COLO829 (cell line): ENCODE measurements around the gene PAF1.
"Not testable (repeated sequence)": the region's sequence is repeated elsewhere in the genome, so short reads cannot be mapped to it uniquely, and the experiment has no call there.

Experiments
- DNase-seq: peaks from one replicate; pipeline ENCODE4 v3.0.0; 2012; ENCODE audit warnings: low spot score

The PAF1 gene

DNA sequence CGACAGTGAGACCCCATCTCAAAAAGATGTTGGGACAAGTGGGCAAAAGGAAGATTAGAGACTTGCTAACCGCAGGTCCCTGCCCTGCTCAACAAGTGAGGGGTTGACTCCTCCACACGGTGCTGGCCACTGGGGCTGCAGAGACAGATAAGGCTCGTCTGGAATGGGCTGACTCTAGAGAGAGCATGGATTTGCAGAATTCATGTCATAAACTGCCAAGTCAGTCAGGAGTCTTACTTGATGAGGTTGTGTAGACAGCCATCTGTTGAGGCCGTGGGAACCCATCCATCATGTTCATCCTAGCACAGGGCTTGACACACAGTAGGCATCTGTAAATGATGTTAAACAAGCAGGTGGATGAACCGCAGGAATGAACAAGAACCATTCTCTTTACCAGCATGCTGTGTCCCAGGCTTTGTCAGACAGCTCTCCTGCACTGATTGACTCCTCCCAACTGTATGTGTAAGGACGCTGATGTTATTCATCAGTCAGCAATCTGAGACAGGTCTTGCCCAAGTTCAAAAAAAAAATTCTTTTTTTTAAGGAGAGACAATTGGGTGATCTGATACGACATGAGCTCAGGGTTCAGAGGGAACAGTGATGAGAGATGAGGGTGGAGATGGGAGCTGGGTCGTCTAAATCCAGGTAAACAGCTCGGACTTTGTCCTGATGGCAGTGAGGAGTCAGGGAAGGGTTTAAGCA, 8.8 kb downstream of the PAF1 start:
- DNase-seq: no peak

DNA sequence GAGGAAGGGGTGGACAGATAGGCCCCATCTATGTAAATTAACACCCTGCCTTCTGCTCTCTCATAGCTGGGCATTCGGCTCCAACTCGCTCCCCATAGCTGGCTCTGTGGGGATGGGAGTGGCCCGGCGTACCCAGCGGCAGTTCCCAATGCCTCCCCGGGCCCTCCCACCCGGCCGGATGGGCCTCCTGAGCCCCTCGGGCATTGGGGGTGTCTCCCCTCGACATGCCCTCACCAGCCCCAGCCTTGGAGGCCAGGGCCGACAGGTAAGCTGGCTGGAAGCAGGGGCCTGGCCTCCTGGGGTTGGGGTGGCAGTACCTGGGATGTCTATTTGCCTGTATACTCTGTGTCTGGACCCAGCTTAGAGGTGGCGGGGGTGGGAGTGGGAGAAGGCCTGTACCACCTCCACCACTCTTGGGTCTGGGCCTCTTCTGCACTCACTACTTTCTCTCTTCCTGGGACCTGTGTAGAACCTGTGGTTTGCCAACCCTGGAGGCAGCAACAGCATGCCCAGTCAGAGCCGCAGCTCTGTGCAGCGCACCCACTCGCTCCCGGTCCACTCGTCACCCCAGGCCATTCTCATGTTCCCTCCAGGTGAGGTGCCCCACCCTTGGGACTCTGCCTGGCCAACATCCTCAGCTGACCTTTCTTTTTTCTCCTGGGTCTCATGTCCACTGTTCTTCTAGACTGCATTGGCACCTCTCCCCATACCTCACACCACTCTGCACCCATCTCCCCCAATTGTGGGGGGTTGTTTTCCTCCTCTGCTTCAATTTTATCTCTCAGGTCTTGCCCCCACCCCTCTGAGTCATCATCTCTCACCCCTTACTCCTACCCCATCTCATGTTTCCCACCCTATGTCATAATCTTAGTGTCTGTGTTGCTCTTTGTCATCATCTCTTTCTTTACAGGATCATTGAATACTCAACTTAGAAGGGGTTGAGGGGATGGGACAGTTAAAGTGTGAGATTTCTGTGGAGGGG, 10.1 kb downstream of the PAF1 start:
- no peak for DNase-seq

DNA sequence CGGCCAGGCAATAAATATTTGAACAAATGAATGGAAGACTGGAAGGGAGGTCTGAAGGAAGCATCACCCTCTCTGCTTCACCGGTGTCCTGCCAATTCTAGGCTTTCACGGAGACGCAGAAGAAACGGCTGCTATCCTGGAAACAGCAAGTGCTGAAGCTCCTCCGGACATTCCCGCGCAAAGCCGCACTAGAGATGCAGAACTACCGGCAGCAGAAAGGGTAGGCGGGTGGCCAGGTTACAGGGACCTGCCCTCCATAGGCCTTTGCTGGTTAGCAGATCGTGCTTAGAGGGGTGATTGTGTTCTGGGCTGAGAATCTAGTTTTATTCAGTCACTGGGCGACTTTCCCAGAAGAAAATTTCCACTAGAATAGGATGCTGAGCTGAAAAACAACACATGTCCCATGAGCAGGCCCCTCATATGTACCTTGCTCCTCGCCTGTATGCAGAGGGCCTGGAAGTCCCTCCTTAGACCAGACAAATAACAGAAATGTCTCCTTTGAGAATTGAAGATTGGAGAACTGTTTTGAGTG, 11.0 kb downstream of the PAF1 start:
- no peak for DNase-seq

DNA sequence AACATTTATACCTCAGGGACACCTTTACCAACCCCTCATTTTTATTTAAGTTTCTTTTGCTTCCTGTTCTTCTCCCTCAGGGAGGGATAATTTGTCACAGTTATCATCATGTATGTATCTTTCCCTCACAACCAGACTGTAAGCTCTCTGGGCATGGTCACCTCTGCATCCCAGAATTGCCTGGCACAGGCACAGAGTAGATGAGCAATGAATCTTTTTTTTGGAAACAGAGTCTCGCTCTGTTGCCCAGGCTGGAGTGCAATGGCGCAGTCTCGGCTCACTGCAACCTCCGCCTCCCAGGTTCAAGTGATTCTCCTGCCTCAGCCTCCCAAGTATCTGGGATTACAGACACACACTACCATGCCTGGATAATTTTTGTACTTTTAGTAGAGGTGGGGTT, 11.5 kb downstream of the PAF1 start:
- DNase-seq: not testable (repeated sequence)

DNA sequence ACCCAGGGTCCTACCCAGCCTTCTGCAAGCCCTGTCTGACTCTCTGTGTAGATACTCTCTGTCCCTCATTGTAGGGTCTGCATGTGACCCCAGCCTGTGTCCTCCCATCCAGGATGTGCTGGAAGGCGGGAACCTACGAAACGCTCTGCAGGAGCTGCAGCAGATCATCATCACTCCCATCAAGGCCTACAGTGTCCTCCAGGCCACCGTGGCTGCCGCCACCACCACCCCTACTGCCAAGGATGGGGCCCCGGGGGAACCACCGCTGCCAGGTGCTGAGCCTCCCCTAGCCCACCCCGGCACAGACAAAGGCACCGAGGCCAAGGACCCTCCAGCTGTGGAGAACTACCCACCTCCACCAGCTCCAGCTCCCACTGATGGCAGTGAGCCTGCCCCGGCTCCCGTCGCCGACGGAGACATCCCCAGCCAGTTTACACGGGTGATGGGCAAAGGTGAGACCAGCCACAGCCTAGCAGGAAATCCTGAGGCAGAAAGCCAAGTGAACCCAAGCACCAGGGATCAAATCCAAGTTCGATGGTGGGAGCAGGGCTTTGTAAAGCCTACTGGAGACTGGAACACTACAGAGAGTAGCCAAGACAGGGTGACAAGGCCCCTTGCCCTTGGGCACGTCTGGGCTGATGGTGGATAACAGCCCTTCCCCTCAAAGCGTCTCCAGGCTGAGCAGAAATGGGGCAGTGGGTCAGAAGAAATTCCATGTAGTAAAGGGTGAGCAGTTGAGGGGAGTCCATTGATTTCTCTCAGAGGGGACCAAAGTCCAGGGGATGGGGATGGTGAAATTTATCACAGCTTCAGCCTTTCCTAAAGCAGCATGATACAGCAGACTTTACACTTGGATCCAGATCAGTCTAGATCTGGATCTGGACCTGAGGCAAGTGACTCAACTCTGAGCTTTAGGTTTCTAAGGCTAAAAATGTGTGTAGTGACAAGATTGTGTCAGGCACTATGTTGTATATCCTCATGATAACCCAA, 13.2 kb downstream of the PAF1 start:
- DNase-seq: no peak

DNA sequence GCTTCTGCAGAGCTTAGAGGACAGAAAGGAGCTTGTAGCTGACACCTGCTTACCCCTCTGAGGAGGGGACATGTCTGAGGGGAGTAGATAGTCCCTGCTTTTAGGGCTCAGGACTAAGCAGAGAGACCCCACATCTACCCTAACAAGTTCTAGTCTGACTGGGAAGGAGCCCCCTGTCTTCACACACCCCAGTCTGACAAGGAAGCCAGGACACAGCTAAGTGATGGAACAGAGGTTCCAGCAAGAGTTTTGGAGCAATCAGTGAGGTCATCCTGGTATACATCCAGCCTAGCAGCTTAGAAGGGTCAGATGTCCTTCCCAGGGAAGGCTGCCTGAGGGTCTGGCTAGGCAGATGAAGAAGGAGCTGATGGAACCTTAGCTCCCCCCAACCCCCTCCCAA, 15.0 kb downstream of the PAF1 start:
- DNase-seq: no peak

DNA sequence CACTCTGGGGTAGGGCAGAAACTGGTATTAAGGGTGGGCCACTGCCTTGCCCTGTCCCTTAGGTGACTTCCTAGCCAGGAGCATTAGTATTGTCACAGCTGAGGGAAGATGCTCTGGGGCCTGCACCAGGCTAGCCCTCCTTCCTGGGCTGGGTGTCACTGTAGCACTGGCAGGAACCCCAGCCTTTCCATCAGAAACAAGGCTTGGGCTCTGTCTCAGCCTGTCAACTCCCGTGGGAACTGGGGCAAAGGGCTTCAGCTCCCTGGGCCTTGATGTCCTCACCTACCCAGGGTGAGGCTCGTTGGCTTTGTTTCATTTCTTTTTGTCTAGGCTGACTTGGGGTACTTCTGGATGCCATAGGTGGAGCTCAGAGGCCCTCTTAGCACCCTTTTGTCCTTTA, 18.0 kb downstream of the PAF1 start:
- DNase-seq: no peak

DNA sequence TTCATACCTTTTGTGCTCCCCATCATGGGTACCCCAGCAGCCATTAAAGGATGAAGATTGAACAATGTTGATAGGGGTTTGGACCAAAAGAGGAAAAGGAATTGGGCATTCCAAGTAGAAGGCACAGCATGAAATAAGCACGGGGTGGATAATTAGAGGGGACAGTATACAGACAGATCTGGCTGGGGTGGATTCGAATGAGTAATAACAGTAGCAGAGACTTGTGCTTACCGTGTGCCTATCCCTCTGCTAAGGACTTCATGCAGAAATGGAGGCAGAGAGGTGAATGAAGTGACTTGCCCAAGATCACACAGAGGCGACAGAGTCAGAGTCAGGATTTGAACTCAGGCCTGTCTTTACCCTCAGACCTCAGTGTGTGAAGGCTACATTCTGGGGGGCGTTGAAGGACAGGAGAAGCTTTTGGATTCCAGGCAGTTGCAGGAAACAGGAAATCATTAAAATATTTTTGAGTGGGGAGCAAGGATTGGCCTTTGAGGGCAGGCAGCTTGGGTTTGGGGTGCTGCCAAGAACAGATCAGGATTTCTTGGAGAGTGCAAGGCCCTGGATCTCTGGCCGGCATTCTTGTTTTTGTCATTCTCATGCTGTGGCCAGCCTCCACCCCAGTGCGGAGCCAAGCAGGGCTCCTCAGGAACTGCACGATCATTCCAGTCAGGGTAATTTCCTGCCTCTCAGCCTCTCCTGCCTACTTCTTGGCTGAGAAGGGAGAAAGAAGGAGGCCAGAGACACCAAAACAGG, 18.7 kb downstream of the PAF1 start:
- no peak for DNase-seq

DNA sequence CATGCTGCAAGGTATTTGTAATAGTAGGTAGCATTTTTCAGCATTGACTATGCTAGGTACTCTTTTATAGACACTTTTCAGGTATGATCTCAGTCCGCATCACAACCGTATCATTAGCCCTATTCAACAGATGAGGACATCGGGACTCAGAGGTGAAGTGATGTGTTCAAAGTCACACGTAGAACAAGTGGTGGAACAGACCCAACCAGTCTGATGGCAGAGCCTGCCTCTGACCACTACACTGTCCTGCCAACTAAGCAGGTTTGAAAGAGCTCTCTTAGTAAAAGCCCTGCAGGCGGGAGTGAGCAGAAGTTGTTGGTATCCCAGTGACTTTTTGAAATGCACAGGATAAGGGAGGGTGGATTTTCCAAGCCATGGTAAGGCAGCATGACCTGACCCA, 20.2 kb downstream of the PAF1 start:
- no peak for DNase-seq

DNA sequence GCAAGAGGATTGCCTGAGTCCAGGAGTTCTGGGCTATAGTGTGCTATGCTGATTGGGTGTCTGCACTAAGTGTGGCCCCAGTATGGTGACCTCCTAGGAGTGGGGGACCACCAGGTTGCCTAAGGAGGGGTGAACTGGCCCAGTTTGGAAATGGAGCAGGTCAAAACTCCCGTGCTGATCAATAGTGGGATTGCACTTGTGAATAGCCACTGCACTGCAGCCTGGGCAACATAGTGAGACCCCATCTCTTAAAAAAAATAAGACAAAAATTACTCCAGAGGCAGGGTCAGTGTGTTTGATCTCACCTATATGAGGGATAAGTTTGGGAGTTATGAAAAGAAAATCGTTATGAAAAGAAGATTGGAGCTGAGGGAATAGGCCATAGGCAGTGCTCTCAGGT, 21.7 kb downstream of the PAF1 start:
- DNase-seq: no peak

DNA sequence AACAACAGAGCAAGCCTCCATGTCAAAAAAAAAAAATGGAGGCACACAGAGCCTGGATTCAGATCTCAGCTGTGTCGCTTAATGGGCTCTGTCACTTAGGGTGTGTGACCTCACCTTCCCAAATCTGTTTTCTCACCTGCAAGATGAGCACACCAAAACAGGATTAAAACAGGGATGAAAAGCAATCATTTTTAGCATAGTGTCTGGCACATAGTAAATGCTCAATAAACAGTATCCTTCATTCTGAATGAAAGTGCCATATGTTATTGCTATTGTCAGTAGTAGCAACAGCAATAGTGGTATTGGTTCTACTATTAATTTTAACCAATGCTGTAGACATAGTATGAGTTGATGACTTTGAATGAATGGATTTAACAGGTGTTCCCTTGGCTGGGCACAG, 25.4 kb downstream of the PAF1 start:
- DNase-seq: no peak

DNA sequence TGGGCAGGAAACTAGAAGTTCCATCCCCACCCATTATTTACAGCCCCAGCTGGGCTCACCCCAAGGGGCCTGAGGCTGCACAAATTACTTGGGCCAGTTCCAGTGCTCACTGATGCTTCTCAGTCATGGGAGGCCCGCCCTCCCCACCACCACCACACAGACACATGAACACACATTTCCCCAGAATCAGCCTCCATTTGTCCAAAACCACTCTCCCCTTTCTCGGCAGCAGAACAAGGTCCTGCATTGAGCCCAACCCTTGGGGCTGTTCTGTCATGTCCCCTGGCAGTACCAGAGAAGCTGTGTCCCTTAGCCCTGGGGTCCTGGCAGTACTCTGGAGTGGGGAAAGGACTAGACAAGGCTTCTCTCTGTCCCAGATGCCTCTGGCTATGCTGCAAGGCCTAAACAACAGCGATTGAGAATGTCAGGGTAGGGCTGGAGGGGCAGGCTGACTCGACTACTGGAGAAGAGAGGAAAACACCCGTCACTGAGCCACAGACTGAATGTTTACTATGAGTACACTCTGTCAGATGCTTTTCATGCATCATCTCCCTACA, 26.9 kb downstream of the PAF1 start:
- DNase-seq: no peak

DNA sequence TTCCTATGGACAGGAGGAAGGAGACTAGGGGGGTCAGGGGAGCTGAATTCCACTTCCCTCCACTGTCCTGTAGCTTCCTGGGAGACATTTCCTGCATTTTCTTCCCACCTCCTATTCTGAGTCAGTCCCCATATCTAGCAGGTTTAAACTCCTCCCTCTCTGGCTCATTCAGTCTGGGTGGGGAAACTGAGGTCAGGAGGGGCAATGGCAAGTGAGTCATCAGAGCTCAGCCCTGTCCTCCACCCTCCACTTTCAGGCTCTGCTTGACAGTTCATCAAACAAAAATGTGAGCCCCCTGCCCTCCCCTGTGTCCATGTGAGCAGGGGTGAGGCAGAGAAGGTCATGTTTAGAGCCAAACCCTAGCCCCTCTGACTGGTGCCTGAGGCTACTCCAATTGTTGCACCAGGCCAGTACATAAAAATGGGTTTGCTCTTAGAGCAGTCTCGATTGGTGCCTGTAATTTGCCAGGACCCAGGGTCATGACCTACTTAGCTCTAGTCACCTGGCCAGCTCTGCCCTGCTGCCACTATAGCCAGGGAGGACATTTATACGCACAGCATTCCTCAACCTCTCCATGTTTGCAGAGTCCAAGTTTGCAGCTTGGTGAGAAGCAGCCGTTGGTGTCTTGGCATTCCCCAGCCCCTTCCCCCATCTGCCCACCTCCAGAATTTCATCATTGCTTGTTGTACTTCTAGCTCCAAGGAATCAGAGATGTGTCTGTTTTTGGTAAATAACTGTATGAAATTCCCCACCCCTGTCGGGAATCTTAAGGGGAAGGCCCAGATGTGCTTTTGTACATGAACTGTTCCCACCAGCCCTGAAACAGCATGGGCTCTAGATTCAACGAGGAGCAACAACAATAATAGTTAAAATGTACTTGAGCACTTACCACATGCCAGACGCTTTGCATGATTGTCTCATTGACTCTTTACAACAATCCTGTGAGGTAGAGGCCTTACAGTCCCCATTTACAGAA, 27.9 kb downstream of the PAF1 start:
- DNase-seq: no peak

DNA sequence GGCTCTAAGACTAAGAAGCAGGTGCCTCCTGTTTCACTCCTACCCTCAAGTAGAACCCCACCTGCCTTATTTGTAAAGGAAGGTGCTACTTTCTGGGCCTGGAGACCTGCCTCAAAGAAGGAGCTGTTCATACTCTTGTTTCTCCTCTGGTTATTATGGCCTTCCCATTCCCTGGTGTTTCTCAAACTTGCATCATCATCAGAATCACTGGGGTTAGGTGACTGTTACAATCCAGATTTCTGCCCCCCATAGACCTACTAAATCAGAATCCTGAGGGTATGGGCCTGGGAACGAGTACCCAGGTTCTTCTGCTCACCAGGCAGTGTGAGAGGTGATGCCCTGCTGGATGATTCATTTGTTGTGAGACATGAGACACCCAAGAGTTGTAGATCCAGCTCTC, 30.3 kb downstream of the PAF1 start:
- DNase-seq: no peak

DNA sequence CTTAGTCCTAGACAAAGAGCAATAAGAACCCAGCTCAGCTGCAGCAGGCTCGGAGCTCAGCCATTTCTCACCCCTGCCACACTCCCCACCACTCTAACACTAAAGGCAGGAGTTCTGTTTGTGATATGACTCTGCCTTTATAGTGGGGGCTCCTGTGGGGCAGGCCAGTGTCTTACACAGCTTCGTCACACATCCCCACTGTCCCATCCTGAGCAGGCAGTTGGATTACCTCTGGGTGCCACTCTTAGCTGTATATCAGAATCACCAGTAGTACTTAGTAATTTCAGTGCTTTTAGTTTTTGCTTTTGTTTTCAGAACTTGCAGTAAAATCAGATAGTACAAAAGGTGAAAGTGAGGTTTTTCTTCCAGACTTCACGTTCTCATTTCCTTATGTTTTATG, 31.9 kb downstream of the PAF1 start:
- DNase-seq: no peak

DNA sequence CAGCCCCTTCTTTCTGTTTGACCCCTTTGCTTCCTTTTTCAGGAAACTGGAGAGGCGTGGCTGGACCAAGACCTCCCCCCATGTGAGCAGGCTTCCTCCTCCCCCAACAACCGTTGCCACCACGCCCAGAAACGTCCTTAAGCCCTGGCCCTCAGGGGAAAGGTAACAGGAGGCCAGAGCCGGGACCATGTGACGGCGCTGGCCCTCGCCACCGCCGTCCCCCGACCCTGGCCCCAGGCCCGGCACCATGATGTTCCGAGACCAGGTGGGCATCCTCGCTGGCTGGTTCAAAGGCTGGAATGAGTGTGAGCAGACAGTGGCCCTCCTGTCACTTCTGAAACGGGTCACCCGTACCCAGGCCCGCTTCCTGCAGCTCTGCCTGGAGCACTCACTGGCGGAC, 34.3 kb downstream of the PAF1 start:
- no peak for DNase-seq

DNA sequence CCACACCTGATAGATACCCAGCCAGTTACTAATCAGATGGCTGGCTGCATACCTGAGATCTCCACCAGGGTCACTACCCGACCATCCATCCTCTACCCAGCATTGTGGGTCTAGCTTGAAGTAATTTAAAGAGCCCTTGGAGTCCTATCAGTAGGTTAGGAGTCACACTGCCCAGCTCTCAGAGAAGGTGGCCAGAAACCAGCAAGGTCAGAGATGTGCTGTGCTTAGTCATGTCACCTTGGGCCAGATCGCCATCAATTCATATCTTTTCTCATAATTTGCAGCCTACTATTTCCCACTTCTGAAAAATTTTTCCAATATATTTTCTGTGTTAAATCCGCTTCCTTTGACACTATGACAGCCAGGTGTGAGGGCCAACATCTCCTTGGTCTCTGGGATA, 34.8 kb downstream of the PAF1 start:
- DNase-seq: no peak

DNA sequence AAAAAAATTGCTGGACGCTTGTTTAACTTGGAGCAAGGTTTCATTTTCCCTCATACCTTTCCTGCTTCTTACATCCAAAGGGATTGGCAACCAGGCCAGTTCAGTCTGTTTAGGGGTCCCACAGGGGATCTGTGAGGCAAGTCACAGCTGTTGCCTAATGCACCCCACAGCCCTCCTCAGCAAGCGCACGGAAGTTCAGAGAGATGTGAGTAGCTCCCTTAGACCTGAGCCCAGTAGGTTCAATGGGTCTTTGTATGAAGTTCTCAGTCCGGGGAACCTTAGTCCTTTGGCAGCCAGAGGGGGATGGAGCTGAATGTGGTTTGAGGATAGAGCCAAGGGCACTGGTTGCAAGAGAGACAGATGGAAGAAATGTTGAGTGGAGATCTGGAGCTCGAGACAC, 35.7 kb downstream of the PAF1 start:
- DNase-seq: no peak

DNA sequence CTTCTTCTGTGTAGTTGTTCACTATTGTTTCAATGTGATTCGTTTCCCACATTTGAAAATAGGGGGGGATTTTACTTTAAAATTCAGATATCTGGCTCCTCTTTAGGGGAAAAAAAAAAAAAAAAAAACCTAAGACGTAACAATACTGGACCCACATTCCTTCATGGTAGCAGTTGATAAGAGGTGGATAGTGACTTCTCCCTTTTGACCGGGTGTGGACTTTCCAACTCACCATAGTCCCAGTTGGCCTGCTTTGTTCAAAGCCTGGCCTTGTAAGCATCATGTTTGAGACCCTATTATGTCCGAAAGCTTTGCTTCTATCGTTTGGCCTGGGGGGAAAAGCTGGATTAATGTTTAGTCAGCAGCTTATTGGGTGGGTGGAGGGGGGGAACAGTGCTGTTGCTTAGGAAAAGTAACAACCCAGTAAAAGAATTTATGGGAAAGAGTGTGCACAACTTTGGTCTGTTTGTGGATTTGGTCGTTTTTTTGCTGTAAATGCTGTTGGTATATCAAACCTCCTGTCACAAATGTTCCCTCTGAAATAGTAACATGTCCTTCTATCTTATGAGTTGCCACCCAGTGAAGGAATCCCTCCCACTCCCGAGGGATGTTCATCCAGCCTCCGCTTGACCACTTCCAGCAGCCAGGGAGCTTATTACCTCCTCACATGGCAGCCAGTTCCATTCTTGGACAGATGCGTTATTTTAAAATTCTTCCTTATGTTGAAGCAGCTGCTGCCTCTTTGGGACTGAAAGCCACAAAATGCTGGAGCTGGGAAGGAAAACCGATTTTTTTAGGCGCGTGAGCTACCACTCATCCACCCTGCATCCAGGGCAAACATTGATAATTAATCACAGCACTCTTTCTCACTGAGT, 38.3 kb downstream of the PAF1 start:
- DNase-seq: no peak
